HepG2 (cell line): Measurements from ENCODE around the gene ABCC3. TPM values are rescaled to one million over a fixed set of nuclear protein-coding genes. Genes with fewer than 3 reads are reported as not detected.

Experiments
- ATM ChIP-seq: fragments of 450-650 bp; IDR thresholded peaks from 2 replicates; pipeline ENCODE4 v1.7.1; 2017; ENCODE audit warnings: mild to moderate bottlenecking, borderline replicate concordance
- CBX2 ChIP-seq, 2 experiments: fragments of 200-600 bp in 1 of 2; sonication (generic); formaldehyde crosslinking in 1 of 2; IDR thresholded peaks; 2 replicates each; pipeline versions ENCODE4 v1.7.0 to v1.8.1; 2018 to 2022; ENCODE audit warnings: low read depth in 2 of 2, low read length in 1 of 2, mild to moderate bottlenecking in 1 of 2, missing genetic modification reagents in 1 of 2
- DNMT3B ChIP-seq: conservative IDR thresholded peaks from 2 replicates; pipeline ENCODE4 v1.6.1; 2016; ENCODE audit warnings: missing biosample characterization, control low read depth
- HNRNPH1 ChIP-seq: fragments of 200-400 bp; formaldehyde crosslinking; optimal IDR thresholded peaks from 2 replicates; pipeline ENCODE3; 2017; ENCODE audit warnings: mild to moderate bottlenecking, low read depth, low read length
- NONO ChIP-seq, 2 experiments: fragments of 450-650 bp in 1 of 2; sonication (generic) in 1 of 2; formaldehyde crosslinking in 1 of 2; IDR thresholded peaks in 1 of 2; conservative IDR thresholded peaks in 1 of 2; 2 replicates each; pipeline versions ENCODE4 v1.6.1 to v1.8.0; 2017 to 2022; ENCODE audit warnings: mild to moderate bottlenecking in 1 of 2, missing genetic modification reagents in 1 of 2, moderate library complexity in 1 of 2
- NR0B2 ChIP-seq: sonication (generic); formaldehyde crosslinking; IDR thresholded peaks from 2 replicates; pipeline ENCODE4 v1.4.0; 2020; ENCODE audit warnings: mild to moderate bottlenecking, missing genetic modification reagents
- SNAPC5 ChIP-seq: sonication (generic); formaldehyde crosslinking; IDR thresholded peaks from 2 replicates; pipeline ENCODE4 v1.8.1; 2023; ENCODE audit warnings: mild to moderate bottlenecking, missing genetic modification reagents, borderline replicate concordance
- ZBTB10 ChIP-seq: sonication (generic); formaldehyde crosslinking; IDR thresholded peaks from 2 replicates; pipeline ENCODE4 v1.4.0; 2020; ENCODE audit warnings: missing genetic modification reagents, borderline replicate concordance
- ZNF382 ChIP-seq: sonication (generic); formaldehyde crosslinking; IDR thresholded peaks from 2 replicates; pipeline ENCODE4 v1.5.0; 2020; ENCODE audit warnings: missing genetic modification reagents, mild to moderate bottlenecking, borderline replicate concordance
- ZNF530 ChIP-seq: sonication (generic); formaldehyde crosslinking; IDR thresholded peaks from 2 replicates; pipeline ENCODE4 v1.5.0; 2020; ENCODE audit warnings: low read depth, mild to moderate bottlenecking, missing genetic modification reagents
- ZNF564 ChIP-seq: sonication (generic); formaldehyde crosslinking; IDR thresholded peaks from 2 replicates; pipeline ENCODE4 v1.8.1; 2023; ENCODE audit warnings: mild to moderate bottlenecking, missing genetic modification reagents
- ZNF576 ChIP-seq: sonication (generic); formaldehyde crosslinking; IDR thresholded peaks from 2 replicates; pipeline ENCODE4 v1.4.0; 2020; ENCODE audit warnings: mild to moderate bottlenecking, missing genetic modification reagents
- polyA plus RNA-seq, 8 experiments: library from polyadenylated mRNA; depleted of rRNA in 3 of 8; stranded (reverse) in 7 of 8; unstranded in 1 of 8; fragments of >200 nt; fragmentation: Illumina TruSeq in 4 of 8; extraction: Trizol in 4 of 8; gene quantifications; 2 replicates each; pipeline versions ENCODE4 v1.2.1 to v1.2.3, GENCODE V29; 2011 to 2016; ENCODE audit warnings: low read depth in 4 of 8, missing spikeins in 1 of 8, mixed read lengths in 1 of 8; ENCODE audit not compliant: insufficient read depth in 1 of 8
- total RNA-seq, 5 experiments: library from RNA; depleted of rRNA; stranded (reverse); fragments of >200 nt; fragmentation: Illumina TruSeq; extraction: Trizol; gene quantifications; 2 replicates each; pipeline ENCODE4 v1.2.3, GENCODE V29; 2016; ENCODE audit warnings: low read depth in 1 of 5
- TF ChIP-seq, protein P1 (sequence below): sonication (generic); formaldehyde crosslinking; IDR thresholded peaks from 2 replicates; pipeline ENCODE4 v1.4.0; 2020; ENCODE audit warnings: mild to moderate bottlenecking, missing genetic modification reagents
- TF ChIP-seq, protein P2 (sequence below): sonication (generic); formaldehyde crosslinking; IDR thresholded peaks from 2 replicates; pipeline ENCODE4 v1.4.0; 2020; ENCODE audit warnings: missing genetic modification reagents
- TF ChIP-seq, protein P3 (sequence below): sonication (generic); formaldehyde crosslinking; IDR thresholded peaks from 2 replicates; pipeline ENCODE4 v1.4.0; 2020; ENCODE audit warnings: mild to moderate bottlenecking, missing genetic modification reagents
- TF ChIP-seq, protein P4 (sequence below): sonication (generic); formaldehyde crosslinking; conservative IDR thresholded peaks from 2 replicates; pipeline ENCODE4 v1.8.1; 2023; ENCODE audit warnings: missing genetic modification reagents

ABCC3 gene
- total and polyA plus RNA-seq, 2 of the 13 experiments (the other 11 are each of a cell fraction or from before 2014, with no cell fraction given): 25.2 to 50.7 TPM

DNA sequence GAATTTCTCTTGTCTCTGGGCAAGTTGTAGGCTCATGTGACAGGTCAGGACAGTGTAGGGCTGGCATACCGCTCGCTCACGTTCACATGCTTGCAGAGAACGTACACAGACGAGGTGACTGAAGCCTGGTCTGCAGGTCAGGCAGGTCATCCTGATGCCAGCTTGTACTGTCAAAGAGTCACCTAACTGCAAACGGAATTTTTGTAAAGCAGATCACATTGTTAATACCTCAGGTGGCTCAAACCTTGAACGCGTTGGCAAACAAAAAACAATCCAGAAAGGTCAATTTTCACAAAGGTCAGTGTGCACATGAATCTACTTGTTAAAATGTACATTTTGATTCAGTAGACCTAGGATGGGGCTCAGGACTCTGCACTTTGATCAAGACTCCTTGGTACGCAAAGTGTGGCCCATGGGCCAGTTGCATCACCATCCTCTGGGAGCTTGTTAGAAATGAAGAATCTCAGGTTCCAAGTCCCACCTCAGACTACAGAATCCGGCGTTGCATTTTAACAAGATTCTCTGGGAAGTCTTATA lies 44.4 kb downstream of the ABCC3 start (continued):
- TF ChIP-seq, protein P1, sequence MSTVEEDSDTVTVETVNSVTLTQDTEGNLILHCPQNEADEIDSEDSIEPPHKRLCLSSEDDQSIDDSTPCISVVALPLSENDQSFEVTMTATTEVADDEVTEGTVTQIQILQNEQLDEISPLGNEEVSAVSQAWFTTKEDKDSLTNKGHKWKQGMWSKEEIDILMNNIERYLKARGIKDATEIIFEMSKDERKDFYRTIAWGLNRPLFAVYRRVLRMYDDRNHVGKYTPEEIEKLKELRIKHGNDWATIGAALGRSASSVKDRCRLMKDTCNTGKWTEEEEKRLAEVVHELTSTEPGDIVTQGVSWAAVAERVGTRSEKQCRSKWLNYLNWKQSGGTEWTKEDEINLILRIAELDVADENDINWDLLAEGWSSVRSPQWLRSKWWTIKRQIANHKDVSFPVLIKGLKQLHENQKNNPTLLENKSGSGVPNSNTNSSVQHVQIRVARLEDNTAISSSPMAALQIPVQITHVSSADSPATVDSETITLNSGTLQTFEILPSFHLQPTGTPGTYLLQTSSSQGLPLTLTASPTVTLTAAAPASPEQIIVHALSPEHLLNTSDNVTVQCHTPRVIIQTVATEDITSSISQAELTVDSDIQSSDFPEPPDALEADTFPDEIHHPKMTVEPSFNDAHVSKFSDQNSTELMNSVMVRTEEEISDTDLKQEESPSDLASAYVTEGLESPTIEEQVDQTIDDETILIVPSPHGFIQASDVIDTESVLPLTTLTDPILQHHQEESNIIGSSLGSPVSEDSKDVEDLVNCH (CRISPR knock-in tag): no peak
- TF ChIP-seq, protein P2, sequence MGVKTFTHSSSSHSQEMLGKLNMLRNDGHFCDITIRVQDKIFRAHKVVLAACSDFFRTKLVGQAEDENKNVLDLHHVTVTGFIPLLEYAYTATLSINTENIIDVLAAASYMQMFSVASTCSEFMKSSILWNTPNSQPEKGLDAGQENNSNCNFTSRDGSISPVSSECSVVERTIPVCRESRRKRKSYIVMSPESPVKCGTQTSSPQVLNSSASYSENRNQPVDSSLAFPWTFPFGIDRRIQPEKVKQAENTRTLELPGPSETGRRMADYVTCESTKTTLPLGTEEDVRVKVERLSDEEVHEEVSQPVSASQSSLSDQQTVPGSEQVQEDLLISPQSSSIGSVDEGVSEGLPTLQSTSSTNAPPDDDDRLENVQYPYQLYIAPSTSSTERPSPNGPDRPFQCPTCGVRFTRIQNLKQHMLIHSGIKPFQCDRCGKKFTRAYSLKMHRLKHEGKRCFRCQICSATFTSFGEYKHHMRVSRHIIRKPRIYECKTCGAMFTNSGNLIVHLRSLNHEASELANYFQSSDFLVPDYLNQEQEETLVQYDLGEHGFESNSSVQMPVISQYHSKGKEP (CRISPR knock-in tag): no peak
- TF ChIP-seq ZNF530 (CRISPR knock-in tag) (no peak), NONO (IDR thresholded peaks at IDR 0.05) (no peak), NONO (CRISPR knock-in tag; conservative IDR thresholded peaks at IDR 0.05) (no peak), SNAPC5 (no peak), ZBTB10 (no peak), CBX2 (IDR thresholded peaks at IDR 0.05; ENCODE audit: low read depth, low read length) (no peak), CBX2 (CRISPR knock-in tag; IDR thresholded peaks at IDR 0.05; ENCODE audit: low read depth) (no peak), ATM (no peak), ZNF576 (CRISPR knock-in tag) (no peak), HNRNPH1 (no peak), ZNF564 (CRISPR knock-in tag) (no peak), NR0B2 (CRISPR knock-in tag) (no peak), ZNF382 (CRISPR knock-in tag) (no peak), DNMT3B (no peak)
- TF ChIP-seq, protein P3, sequence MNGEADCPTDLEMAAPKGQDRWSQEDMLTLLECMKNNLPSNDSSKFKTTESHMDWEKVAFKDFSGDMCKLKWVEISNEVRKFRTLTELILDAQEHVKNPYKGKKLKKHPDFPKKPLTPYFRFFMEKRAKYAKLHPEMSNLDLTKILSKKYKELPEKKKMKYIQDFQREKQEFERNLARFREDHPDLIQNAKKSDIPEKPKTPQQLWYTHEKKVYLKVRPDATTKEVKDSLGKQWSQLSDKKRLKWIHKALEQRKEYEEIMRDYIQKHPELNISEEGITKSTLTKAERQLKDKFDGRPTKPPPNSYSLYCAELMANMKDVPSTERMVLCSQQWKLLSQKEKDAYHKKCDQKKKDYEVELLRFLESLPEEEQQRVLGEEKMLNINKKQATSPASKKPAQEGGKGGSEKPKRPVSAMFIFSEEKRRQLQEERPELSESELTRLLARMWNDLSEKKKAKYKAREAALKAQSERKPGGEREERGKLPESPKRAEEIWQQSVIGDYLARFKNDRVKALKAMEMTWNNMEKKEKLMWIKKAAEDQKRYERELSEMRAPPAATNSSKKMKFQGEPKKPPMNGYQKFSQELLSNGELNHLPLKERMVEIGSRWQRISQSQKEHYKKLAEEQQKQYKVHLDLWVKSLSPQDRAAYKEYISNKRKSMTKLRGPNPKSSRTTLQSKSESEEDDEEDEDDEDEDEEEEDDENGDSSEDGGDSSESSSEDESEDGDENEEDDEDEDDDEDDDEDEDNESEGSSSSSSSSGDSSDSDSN (CRISPR knock-in tag): no peak
- TF ChIP-seq, protein P4, sequence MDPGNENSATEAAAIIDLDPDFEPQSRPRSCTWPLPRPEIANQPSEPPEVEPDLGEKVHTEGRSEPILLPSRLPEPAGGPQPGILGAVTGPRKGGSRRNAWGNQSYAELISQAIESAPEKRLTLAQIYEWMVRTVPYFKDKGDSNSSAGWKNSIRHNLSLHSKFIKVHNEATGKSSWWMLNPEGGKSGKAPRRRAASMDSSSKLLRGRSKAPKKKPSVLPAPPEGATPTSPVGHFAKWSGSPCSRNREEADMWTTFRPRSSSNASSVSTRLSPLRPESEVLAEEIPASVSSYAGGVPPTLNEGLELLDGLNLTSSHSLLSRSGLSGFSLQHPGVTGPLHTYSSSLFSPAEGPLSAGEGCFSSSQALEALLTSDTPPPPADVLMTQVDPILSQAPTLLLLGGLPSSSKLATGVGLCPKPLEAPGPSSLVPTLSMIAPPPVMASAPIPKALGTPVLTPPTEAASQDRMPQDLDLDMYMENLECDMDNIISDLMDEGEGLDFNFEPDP (CRISPR knock-in tag): no peak
